Measurements from ENCODE around the gene PTX4. TPM values are rescaled to one million over a fixed set of nuclear protein-coding genes. Genes with fewer than 3 reads are reported as not detected.

PTX4 gene
- total RNA-seq, 4 donors from 2014 or later = not detected

DNA sequence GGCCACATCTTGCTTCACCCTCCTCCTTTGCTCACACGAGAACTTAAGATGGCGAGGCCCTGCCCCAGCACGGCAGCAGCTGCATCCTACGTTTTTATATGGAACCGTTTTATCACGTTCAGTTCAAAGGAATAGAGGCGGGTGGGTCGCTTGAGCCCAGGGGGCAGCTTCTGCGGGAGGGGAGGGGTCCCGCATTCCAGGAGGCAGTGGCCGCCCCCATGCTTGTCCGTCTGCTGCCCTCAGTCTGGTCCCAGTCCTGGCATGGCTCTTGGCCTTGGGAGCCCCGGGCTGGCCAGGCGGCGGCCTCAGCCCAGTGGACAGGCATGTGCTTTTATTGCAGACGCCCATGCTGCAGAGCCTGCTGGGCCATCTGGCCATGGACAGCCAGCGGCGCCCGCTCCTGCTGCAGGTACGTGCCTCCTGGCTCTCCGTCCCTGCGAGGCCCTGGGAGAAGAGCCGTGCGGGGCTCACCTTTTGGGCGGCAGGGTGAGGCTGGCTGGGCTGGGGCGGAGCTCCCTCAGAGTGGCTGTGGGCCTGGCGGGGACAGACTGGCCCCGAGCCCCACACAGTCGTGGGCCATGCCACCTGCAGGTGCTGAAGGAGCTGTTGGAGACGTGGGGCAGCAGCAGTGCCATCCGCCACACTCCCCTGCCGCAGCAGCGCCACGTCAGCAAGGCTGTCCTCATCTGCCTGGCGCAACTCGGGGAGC is 11.2 kb upstream of the PTX4 start:
- H3K4me1 ChIP-seq = peaks cover 0 to 8% (median 0%) of the 10 kb centered on the region in 3 donors
- WGBS, 2 donors = 84 to 85% methylated on average over 4 to 15 of the region's 36 CpGs
- DNase-seq = no peak
- no peaks in the 10 kb centered on the region for H3K27me3 ChIP-seq
- TF ChIP-seq POLR2A (IDR thresholded peaks at IDR 0.05) = no peak
- TF ChIP-seq, protein P1, sequence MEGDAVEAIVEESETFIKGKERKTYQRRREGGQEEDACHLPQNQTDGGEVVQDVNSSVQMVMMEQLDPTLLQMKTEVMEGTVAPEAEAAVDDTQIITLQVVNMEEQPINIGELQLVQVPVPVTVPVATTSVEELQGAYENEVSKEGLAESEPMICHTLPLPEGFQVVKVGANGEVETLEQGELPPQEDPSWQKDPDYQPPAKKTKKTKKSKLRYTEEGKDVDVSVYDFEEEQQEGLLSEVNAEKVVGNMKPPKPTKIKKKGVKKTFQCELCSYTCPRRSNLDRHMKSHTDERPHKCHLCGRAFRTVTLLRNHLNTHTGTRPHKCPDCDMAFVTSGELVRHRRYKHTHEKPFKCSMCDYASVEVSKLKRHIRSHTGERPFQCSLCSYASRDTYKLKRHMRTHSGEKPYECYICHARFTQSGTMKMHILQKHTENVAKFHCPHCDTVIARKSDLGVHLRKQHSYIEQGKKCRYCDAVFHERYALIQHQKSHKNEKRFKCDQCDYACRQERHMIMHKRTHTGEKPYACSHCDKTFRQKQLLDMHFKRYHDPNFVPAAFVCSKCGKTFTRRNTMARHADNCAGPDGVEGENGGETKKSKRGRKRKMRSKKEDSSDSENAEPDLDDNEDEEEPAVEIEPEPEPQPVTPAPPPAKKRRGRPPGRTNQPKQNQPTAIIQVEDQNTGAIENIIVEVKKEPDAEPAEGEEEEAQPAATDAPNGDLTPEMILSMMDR (IDR thresholded peaks at IDR 0.05) = no peak
- peaks cover 38 to 93% (median 53%) of the 10 kb centered on the region in 3 donors for H3K36me3 ChIP-seq
- H3K9me3 ChIP-seq = no peaks in the 10 kb centered on the region
- H3K4me3 ChIP-seq = no peak overlapping the region
- no peak overlapping the region for H3K27ac ChIP-seq
- intact Hi-C loops (cut with DNase I) = no loop called here

DNA sequence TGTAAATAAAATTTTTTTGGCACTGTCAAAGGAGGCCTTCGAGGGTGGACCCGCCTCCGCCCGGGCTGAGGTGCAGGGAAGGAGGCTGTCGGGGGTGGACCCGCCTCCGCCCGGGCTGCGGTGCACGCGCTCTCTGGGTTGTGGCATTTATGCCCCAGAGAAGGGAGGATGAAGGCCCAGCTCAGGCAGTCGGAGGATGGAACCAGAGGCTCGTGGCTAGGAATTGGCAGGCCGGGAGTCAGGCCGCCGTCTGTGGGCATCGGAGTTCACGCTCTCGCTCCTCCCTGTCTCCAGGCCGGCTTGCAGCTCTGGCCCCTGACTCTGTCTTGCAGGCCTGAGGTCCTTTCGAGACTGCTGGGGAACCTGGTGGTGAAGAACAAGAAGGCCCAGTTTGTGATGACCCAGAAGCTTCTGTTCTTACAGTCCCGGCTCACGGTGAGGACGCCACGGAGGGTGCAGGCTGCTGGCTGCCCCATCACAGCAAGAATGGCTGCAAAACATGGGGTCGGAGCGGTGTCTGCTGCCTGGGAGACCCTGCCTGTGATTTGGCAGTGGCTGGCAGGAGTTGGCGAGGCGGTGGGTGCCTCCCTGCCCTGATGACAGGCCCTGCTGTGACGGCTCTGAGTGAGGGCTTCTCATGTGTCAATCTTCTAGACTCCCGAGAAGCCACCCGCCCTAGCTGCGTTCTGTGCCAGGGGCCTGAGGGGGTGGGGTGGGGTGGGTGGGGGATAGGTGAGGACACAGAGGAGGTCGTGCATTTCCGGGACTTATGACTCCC is 10.3 kb upstream of the PTX4 start:
- intact Hi-C loops (cut with DNase I) = no loop called here

DNA sequence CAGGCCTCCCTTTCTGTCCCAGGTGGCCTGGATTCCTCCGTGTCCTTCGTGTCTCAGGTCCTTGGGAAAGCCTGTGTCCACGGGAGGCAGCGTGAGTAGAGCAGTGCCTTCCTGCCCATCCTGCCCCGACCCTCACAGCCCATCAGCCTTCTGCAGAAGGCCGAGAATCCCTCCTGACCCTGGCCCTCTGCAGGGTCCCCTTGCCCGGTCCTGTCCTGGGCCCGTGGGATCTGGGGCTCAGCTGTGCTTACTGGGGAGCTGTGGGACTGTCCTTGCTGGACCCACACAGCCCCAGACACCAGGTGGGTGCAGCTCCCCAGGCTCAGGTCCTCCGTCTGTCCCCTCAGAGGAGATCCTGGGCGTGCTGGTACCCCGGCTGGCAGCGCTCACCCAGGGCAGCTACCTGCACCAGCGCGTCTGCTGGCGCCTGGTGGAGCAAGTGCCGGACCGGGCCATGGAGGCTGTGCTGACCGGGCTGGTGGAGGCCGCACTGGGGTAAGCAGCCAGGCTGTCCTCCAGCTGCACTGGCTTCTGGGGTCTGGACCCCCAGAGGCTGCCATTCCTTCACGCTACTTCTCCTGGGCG is 8.4 kb upstream of the PTX4 start:
- H3K9me3 ChIP-seq = no peaks in the 10 kb centered on the region
- H3K4me3 ChIP-seq = no peak overlapping the region
- TF ChIP-seq, protein P1 (IDR thresholded peaks at IDR 0.05) = no peak
- TF ChIP-seq POLR2A (IDR thresholded peaks at IDR 0.05) = no peak
- H3K27ac ChIP-seq = no peak overlapping the region
- H3K36me3 ChIP-seq = peaks cover 28 to 74% (median 41%) of the 10 kb centered on the region in 3 donors
- H3K4me1 ChIP-seq = peaks cover 16 to 31% (median 17%) of the 10 kb centered on the region in 3 donors
- intact Hi-C loops (cut with DNase I) = no loop called here
- DNase-seq = no peak
- no peaks in the 10 kb centered on the region for H3K27me3 ChIP-seq
- 96 to 100% methylated on average over 5 to 15 of the region's 21 CpGs for WGBS, 2 donors

More for the DNA sequence above, 10.3 kb upstream of the PTX4 start:
- Histone ChIP-seq H3K4me3 (no peak overlapping the region), H3K4me1 (peaks cover 6 to 16% (median 7%) of the 10 kb centered on the region in 3 donors), H3K27me3 (no peaks in the 10 kb centered on the region), H3K9me3 (no peaks in the 10 kb centered on the region), H3K27ac (no peak overlapping the region), H3K36me3 (peaks cover 40 to 92% (median 53%) of the 10 kb centered on the region in 3 donors)
- no peak for TF ChIP-seq POLR2A (IDR thresholded peaks at IDR 0.05)
- TF ChIP-seq, protein P1 (IDR thresholded peaks at IDR 0.05) = no peak
- DNase-seq = no peak
- 87 to 90% methylated on average over 10 of the region's 35 CpGs for WGBS, 2 donors

DNA sequence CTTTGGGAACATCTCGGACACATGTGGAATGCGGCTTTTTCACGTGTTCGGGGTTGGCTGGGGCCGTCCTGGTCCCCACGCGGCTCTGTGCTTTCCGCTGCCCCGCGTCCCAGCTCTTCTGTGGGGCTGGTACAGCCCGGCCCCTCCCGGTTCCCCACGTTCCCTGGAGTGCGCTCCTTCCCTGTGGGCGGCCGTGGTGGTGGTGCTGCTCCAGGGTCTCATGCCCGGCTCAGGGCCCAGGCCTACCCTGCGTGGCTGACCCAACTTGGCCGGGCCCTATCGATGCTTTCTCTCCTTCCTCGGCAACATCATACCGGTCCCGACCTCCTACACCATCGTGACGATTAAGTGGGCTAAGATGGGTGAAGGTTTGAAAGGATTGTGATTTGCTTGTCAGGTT is 7.7 kb upstream of the PTX4 start:
- intact Hi-C loops (cut with DNase I) = no loop called here
- no peaks in the 10 kb centered on the region for H3K9me3 ChIP-seq
- 96 to 99% methylated on average over 13 to 25 of the region's 25 CpGs for WGBS, 2 donors
- DNase-seq = no peak
- TF ChIP-seq, protein P1 (IDR thresholded peaks at IDR 0.05) = no peak
- TF ChIP-seq POLR2A (IDR thresholded peaks at IDR 0.05) = no peak
- H3K27me3 ChIP-seq = no peaks in the 10 kb centered on the region
- H3K36me3 ChIP-seq = peaks cover 21 to 68% (median 34%) of the 10 kb centered on the region in 3 donors
- no peak overlapping the region for H3K4me3 ChIP-seq
- peaks cover 16 to 32% (median 17%) of the 10 kb centered on the region in 3 donors for H3K4me1 ChIP-seq
- H3K27ac ChIP-seq = no peak overlapping the region

DNA sequence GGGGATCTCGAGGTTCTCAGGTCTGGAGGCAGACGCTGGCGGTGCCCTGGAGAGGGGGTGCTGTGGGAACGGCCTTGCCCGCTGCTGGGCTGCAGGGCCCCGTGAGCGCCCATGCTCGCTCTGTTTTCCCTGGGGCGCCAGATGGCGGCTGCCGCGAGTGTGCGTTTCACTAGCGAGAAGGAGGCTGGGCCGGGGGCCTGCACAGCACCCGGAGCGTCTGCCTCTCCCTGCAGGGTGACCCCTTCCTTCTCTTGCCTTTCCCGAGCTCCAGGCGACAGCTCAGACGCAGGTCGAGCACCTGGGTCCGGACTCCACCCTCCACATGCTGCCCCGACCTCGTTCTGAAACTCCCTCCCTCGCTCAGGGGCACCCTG is 7.1 kb upstream of the PTX4 start:
- 80 to 92% methylated on average over 1 to 12 of the region's 25 CpGs for WGBS, 2 donors
- Histone ChIP-seq H3K36me3 (peaks cover 21 to 62% (median 30%) of the 10 kb centered on the region in 3 donors), H3K4me3 (no peak overlapping the region), H3K9me3 (no peaks in the 10 kb centered on the region), H3K4me1 (peaks cover 16 to 32% (median 17%) of the 10 kb centered on the region in 3 donors), H3K27me3 (no peaks in the 10 kb centered on the region), H3K27ac (no peak overlapping the region)
- DNase-seq = no peak
- intact Hi-C loops (cut with DNase I) = no loop called here
- no peak for TF ChIP-seq POLR2A (IDR thresholded peaks at IDR 0.05)
- TF ChIP-seq, protein P1 (IDR thresholded peaks at IDR 0.05) = no peak

Data from esophagus squamous epithelium (tissue), 5 donors.